ENCODE measurements around the gene STK36.

- TF ChIP-seq CTCF (conservative IDR thresholded peaks at IDR 0.05) (no peak), ZFX (IDR thresholded peaks at IDR 0.05) (no peak)
Observed at GRCh38 chr2:218631837-218632236, 40.0 kb upstream of the STK36 start.
